ENCODE measurements around the gene PTMA.
"Not testable (repeated sequence)": the region's sequence is repeated elsewhere in the genome, so short reads cannot be mapped to it uniquely, and the experiment has no call there.

The PTMA gene

GRCh38 chr2:231707927-231708772 lies at the start of gene PTMA:
Gene PTMA, plus strand, starts transcription at chr2:231708525. Its CDS starts 182 bp downstream, at chr2:231708707.
- DNase-seq = peak; percentile 100

- not testable (repeated sequence) for DNase-seq
Measured at GRCh38 chr2:231660073-231660472, 48.3 kb upstream of the PTMA start.

GRCh38 chr2:231660860-231661259 lies 47.5 kb upstream of the PTMA start:
- DNase-seq = no peak

- DNase-seq = no peak
Measured at GRCh38 chr2:231661422-231662027, 46.8 kb upstream of the PTMA start.

- DNase-seq = peak; percentile 97
Measured at GRCh38 chr2:231662028-231662810, 46.1 kb upstream of the PTMA start.

GRCh38 chr2:231662811-231663457 lies 45.4 kb upstream of the PTMA start:
- no peak for DNase-seq

GRCh38 chr2:231663458-231664212 lies 44.7 kb upstream of the PTMA start:
- DNase-seq = no peak

GRCh38 chr2:231664727-231665126 lies 43.6 kb upstream of the PTMA start:
- no peak for DNase-seq

GRCh38 chr2:231665245-231666170 lies 42.8 kb upstream of the PTMA start:
- DNase-seq = no peak

- no peak for DNase-seq
Measured at GRCh38 chr2:231666171-231667095, 41.9 kb upstream of the PTMA start.

- DNase-seq = no peak
Measured at GRCh38 chr2:231667096-231667427, 41.3 kb upstream of the PTMA start.

- no peak for DNase-seq
Measured at GRCh38 chr2:231667496-231667895, 40.8 kb upstream of the PTMA start.

GRCh38 chr2:231668981-231669380 lies 39.3 kb upstream of the PTMA start:
- DNase-seq = no peak

GRCh38 chr2:231671270-231672050 lies 36.9 kb upstream of the PTMA start:
- DNase-seq = no peak

GRCh38 chr2:231672617-231673347 lies 35.5 kb upstream of the PTMA start:
- no peak for DNase-seq

GRCh38 chr2:231673348-231673770 lies 35.0 kb upstream of the PTMA start:
- no peak for DNase-seq

GRCh38 chr2:231674587-231675338 lies 33.6 kb upstream of the PTMA start:
- DNase-seq = peak; percentile 31

- no peak for DNase-seq
Measured at GRCh38 chr2:231676243-231676642, 32.1 kb upstream of the PTMA start.

All from activated effector memory CD4-positive, alpha-beta T cell treated with Interleukin-2 at 50 U/mL for 16 hours (primary cell).